ENCODE measurements around the gene ERVW-1. TPM values are rescaled to one million over a fixed set of nuclear protein-coding genes. Genes with fewer than 3 reads are reported as not detected.

Gene ERVW-1
- total RNA-seq, 1 experiment from 2014 or later: not detected

DNA sequence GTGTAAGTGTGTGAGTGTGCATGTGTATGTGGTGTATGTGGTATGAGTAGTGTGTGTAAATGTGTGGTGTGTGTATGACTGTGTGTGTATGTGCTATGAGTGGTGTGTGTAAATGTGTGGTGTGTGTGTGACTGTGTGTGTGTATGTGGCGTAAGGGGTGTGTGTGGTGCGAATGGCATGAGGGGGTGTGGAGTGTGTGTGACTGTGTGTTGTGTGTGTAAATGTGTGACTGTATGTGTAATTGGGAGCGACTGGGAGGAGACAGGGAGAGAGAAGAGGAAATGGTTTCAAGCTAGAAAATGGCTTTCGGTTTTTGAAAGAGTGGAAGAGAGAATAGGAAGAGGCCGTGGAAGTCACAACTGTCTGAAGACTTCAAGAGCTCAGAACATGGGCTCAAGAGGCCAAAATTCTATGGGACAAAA lies 54.0 kb downstream of the ERVW-1 start:
- intact Hi-C loops (cut with micrococcal nuclease; ENCODE audit: unreplicated experiment): loop anchor here (1.0 kb wide), 1 partner anchor 24 kb away; the partner anchor contains the start of gene GATAD1
- ChIA-PET CTCF (interaction anchor here (0.8 to 2.2 kb wide), 6 partner anchors 11 to 367 kb away, joined by 3 to 29 read pairs (median 5); partner anchors contain the start of gene GATAD1), POLR2A (no interaction called here)
- Histone ChIP-seq H3K27ac (ENCODE audit: low read length) (no peak overlapping the region), H3K4me3 (ENCODE audit: low read depth in 2 of 2, low read length in 2 of 2) (peak overlapping the region in 1 of 2 experiments; percentile 78; a peak in 1 of 4 replicates), H3K4me1 (ENCODE audit: control insufficient read depth, insufficient read depth, low read length) (peaks cover 6% of the 10 kb centered on the region; the same call in 1 of the 2 replicates), H3K27me3 (ENCODE audit: control insufficient read depth, insufficient read depth, low read length) (no peaks in the 10 kb centered on the region), H3K36me3 (ENCODE audit: control insufficient read depth, insufficient read depth, low read length) (no peaks in the 10 kb centered on the region), H3K9me3 (ENCODE audit: control insufficient read depth, insufficient read depth, low read depth, low read length) (no peaks in the 10 kb centered on the region)
- TF ChIP-seq SIN3A (IDR thresholded peaks at IDR 0.05; ENCODE audit: borderline replicate concordance, insufficient read depth, low read depth, low read length) (no peak), TCF7L2 (IDR thresholded peaks at IDR 0.05; ENCODE audit: low read depth, low read length) (no peak), POLR2AphosphoS5 (IDR thresholded peaks at IDR 0.05; ENCODE audit: low read depth, low read length) (no peak)
- TF ChIP-seq, protein P1, sequence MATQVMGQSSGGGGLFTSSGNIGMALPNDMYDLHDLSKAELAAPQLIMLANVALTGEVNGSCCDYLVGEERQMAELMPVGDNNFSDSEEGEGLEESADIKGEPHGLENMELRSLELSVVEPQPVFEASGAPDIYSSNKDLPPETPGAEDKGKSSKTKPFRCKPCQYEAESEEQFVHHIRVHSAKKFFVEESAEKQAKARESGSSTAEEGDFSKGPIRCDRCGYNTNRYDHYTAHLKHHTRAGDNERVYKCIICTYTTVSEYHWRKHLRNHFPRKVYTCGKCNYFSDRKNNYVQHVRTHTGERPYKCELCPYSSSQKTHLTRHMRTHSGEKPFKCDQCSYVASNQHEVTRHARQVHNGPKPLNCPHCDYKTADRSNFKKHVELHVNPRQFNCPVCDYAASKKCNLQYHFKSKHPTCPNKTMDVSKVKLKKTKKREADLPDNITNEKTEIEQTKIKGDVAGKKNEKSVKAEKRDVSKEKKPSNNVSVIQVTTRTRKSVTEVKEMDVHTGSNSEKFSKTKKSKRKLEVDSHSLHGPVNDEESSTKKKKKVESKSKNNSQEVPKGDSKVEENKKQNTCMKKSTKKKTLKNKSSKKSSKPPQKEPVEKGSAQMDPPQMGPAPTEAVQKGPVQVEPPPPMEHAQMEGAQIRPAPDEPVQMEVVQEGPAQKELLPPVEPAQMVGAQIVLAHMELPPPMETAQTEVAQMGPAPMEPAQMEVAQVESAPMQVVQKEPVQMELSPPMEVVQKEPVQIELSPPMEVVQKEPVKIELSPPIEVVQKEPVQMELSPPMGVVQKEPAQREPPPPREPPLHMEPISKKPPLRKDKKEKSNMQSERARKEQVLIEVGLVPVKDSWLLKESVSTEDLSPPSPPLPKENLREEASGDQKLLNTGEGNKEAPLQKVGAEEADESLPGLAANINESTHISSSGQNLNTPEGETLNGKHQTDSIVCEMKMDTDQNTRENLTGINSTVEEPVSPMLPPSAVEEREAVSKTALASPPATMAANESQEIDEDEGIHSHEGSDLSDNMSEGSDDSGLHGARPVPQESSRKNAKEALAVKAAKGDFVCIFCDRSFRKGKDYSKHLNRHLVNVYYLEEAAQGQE (IDR thresholded peaks at IDR 0.05; ENCODE audit: insufficient read depth in 1 of 2, low read depth in 2 of 2, low read length in 1 of 2): no peak
- TF ChIP-seq, protein P2, sequence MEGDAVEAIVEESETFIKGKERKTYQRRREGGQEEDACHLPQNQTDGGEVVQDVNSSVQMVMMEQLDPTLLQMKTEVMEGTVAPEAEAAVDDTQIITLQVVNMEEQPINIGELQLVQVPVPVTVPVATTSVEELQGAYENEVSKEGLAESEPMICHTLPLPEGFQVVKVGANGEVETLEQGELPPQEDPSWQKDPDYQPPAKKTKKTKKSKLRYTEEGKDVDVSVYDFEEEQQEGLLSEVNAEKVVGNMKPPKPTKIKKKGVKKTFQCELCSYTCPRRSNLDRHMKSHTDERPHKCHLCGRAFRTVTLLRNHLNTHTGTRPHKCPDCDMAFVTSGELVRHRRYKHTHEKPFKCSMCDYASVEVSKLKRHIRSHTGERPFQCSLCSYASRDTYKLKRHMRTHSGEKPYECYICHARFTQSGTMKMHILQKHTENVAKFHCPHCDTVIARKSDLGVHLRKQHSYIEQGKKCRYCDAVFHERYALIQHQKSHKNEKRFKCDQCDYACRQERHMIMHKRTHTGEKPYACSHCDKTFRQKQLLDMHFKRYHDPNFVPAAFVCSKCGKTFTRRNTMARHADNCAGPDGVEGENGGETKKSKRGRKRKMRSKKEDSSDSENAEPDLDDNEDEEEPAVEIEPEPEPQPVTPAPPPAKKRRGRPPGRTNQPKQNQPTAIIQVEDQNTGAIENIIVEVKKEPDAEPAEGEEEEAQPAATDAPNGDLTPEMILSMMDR (IDR thresholded peaks at IDR 0.05): no peak
- in situ Hi-C loops (cut with HindIII; ENCODE audit: low pct_unique_long_range_greater_than_20kb, low sequenced_read_pairs): no loop called here
- DNase-seq (ENCODE audit: low read depth, low spot score) (no peak), ATAC-seq (no peak)
- no TSS peak for BruUV-seq (replicated peaks)

DNA sequence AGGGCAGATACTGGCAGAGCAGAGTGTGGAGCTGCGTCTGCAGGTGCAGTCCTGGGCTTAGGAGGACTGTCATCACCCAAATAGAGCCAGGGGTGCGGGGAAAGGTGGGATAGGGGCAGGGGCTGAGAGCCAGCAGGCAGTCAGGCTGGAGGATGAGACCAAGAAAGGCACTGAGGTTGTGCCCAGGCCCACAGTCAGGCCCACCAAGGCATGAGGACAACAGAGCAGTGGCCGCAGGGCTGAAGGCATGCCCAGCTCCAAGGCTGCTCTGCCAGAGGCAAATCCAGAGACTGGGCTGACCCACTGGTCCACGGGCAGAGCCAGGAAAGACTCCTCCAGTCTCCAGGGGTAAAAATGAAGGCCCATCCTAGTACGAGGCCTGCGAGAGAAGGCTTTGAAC lies 54.8 kb downstream of the ERVW-1 start:
- CTCF ChIA-PET: no interaction called here
- H3K4me3 ChIP-seq (ENCODE audit: low read depth in 2 of 2, low read length in 2 of 2): no peak overlapping the region
- intact Hi-C loops (cut with micrococcal nuclease; ENCODE audit: unreplicated experiment) (no loop called here), in situ Hi-C loops (cut with HindIII; ENCODE audit: low pct_unique_long_range_greater_than_20kb, low sequenced_read_pairs) (no loop called here)
- H3K4me1 ChIP-seq (ENCODE audit: control insufficient read depth, insufficient read depth, low read length): peaks cover 6% of the 10 kb centered on the region; the same call in 1 of the 2 replicates
- POLR2A ChIA-PET: no interaction called here
- DNase-seq (ENCODE audit: low read depth, low spot score) (no peak), ATAC-seq (no peak)
- TF ChIP-seq, protein P2 (IDR thresholded peaks at IDR 0.05): no peak
- no peak for TF ChIP-seq SIN3A (IDR thresholded peaks at IDR 0.05; ENCODE audit: borderline replicate concordance, insufficient read depth, low read depth, low read length)
- TF ChIP-seq, protein P1 (IDR thresholded peaks at IDR 0.05; ENCODE audit: insufficient read depth in 1 of 2, low read depth in 2 of 2, low read length in 1 of 2): no peak
- no peak for TF ChIP-seq TCF7L2 (IDR thresholded peaks at IDR 0.05; ENCODE audit: low read depth, low read length)
- no peak for TF ChIP-seq POLR2AphosphoS5 (IDR thresholded peaks at IDR 0.05; ENCODE audit: low read depth, low read length)
- H3K36me3 ChIP-seq (ENCODE audit: control insufficient read depth, insufficient read depth, low read length): no peaks in the 10 kb centered on the region
- no peaks in the 10 kb centered on the region for H3K9me3 ChIP-seq (ENCODE audit: control insufficient read depth, insufficient read depth, low read depth, low read length)
- H3K27ac ChIP-seq (ENCODE audit: low read length): no peak overlapping the region
- H3K27me3 ChIP-seq (ENCODE audit: control insufficient read depth, insufficient read depth, low read length): no peaks in the 10 kb centered on the region
- no TSS peak for BruUV-seq (replicated peaks)

All from Panc1 (cell line).